Astrocyte of the cerebellum (primary cell): ENCODE data around the gene ABCC1.

Experiments used
- DNase-seq: peaks from one replicate; pipeline ENCODE4 v3.0.0-alpha.2; 2011; ENCODE audit warnings: low read depth
- H3K4me3 ChIP-seq: 2 replicates; pipeline ENCODE4 v1.5.1; 2011; ENCODE audit warnings: mild to moderate bottlenecking, low read depth, low read length, moderate library complexity
- in situ Hi-C: cut with HindIII; loops from 2 replicates; pipeline ENCODE4 v1.10.0; 2017; ENCODE audit warnings: low sequenced_read_pairs
- TF ChIP-seq, protein P1 (sequence below): IDR thresholded peaks from 2 replicates; pipeline ENCODE4 v1.5.1; 2012; ENCODE audit warnings: low read length, low read depth, moderate library complexity, mild to moderate bottlenecking; ENCODE audit errors: missing control alignments

Gene ABCC1

GRCh38 chr16:16016388-16016964 lies 67.1 kb downstream of the ABCC1 start:
- TF ChIP-seq, protein P1, sequence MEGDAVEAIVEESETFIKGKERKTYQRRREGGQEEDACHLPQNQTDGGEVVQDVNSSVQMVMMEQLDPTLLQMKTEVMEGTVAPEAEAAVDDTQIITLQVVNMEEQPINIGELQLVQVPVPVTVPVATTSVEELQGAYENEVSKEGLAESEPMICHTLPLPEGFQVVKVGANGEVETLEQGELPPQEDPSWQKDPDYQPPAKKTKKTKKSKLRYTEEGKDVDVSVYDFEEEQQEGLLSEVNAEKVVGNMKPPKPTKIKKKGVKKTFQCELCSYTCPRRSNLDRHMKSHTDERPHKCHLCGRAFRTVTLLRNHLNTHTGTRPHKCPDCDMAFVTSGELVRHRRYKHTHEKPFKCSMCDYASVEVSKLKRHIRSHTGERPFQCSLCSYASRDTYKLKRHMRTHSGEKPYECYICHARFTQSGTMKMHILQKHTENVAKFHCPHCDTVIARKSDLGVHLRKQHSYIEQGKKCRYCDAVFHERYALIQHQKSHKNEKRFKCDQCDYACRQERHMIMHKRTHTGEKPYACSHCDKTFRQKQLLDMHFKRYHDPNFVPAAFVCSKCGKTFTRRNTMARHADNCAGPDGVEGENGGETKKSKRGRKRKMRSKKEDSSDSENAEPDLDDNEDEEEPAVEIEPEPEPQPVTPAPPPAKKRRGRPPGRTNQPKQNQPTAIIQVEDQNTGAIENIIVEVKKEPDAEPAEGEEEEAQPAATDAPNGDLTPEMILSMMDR: no peak
- in situ Hi-C loops: no loop called here
- no peak for DNase-seq
- H3K4me3 ChIP-seq: no peak overlapping the region

DNA sequence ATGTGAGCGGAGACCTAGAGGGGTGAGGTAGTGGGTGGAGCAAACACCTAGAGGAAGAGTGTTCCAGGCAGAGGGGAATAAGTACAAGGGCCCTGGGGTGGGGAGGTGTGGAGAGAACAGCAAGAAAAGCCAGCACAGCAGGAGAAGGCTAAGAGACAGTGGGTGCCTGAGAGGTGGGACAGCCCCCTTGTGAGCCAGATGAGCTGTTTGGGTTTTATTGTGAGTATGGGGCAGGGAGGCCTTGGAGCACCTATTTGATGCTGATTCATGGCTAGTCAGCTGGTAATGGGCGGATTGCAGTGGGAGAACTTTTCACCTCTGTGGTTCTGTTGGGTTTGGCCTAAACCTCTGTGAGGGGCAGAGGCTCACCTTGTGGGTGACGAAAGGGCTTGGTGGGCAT lies 68.4 kb downstream of the ABCC1 start:
- DNase-seq: no peak
- no peak overlapping the region for H3K4me3 ChIP-seq
- in situ Hi-C loops: no loop called here
- TF ChIP-seq, protein P1: no peak

GRCh38 chr16:16018705-16019104 lies 69.3 kb downstream of the ABCC1 start:
- in situ Hi-C loops: no loop called here
- H3K4me3 ChIP-seq: no peak overlapping the region
- TF ChIP-seq, protein P1: no peak
- DNase-seq: no peak

GRCh38 chr16:16019488-16019887 lies 70.1 kb downstream of the ABCC1 start:
- no peak for DNase-seq
- TF ChIP-seq, protein P1: no peak
- in situ Hi-C loops: no loop called here
- no peak overlapping the region for H3K4me3 ChIP-seq

DNA sequence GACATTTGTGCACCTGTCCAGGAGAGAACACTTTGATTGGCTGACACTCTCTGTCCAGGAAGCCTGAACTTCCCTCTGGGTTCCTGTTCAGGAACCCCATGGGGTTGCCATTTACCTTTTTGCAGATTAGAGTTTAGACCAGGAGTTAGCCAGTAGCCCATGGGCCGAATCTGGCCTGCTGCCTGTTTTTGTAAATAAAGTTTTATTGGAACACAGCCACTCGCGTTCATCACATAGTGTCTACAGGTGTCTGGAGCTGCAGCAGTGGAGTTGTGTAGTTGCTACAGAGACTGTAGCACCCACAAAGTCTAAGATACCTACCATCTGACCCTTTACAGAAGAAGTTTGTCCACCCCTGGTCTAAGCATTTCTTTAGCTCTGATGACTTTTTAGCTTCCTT lies 70.9 kb downstream of the ABCC1 start:
- TF ChIP-seq, protein P1: no peak
- no peak overlapping the region for H3K4me3 ChIP-seq
- no peak for DNase-seq
- in situ Hi-C loops: no loop called here

DNA sequence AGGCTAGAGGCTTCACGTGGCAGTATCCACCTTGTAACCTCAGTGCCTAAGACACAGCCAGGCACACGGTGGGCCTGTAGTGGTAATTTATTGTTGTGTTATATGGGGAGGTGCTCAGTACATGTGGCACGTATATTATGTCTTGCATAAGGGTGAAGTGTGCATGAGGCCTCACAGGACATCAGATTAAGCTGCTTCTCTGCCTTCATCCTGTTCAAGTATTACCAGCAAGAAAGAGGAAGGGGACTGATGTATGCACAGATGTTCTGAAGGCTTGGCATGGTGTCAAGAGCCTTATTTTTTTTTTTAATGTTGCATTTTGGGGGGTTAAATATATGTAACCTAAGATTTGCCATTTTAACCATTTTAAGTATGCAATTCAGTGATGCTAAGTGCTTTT lies 71.6 kb downstream of the ABCC1 start:
- no peak overlapping the region for H3K4me3 ChIP-seq
- TF ChIP-seq, protein P1: no peak
- DNase-seq: no peak
- in situ Hi-C loops: no loop called here

- TF ChIP-seq, protein P1: no peak
- no peak overlapping the region for H3K4me3 ChIP-seq
- no peak for DNase-seq
- in situ Hi-C loops: no loop called here
Observed at GRCh38 chr16:16021646-16021987, 72.2 kb downstream of the ABCC1 start.
